GM20000 (cell line): ENCODE data around the gene RANBP3.

Experiments
- DNase-seq: peaks from one replicate; pipeline ENCODE4 v3.0.0; 2012; ENCODE audit warnings: low spot score
- CTCF ChIP-seq: IDR thresholded peaks from 2 replicates; pipeline ENCODE4 v1.5.1; 2012; ENCODE audit warnings: mild to moderate bottlenecking, control low read depth; ENCODE audit errors: extremely low read depth, missing control alignments

The RANBP3 gene

GRCh38 chr19:5895890-5896289, 82.0 kb downstream of the RANBP3 start:
- TF ChIP-seq CTCF, result no peak
- DNase-seq, result no peak

- TF ChIP-seq CTCF, result no peak
- no peak for DNase-seq
Observed at GRCh38 chr19:5895409-5895808, 82.5 kb downstream of the RANBP3 start.

GRCh38 chr19:5894704-5895349, 83.1 kb downstream of the RANBP3 start:
- TF ChIP-seq CTCF, result no peak
- no peak for DNase-seq

- no peak for TF ChIP-seq CTCF
- DNase-seq, result no peak
Observed at GRCh38 chr19:5893907-5894703, 83.8 kb downstream of the RANBP3 start.

- DNase-seq, result no peak
- TF ChIP-seq CTCF, result no peak
Observed at GRCh38 chr19:5893296-5893903, 84.5 kb downstream of the RANBP3 start.

GRCh38 chr19:5892772-5893275, 85.1 kb downstream of the RANBP3 start:
- no peak for DNase-seq
- no peak for TF ChIP-seq CTCF

- TF ChIP-seq CTCF, result peak; percentile 1
- DNase-seq, result peak; percentile 63
Observed at GRCh38 chr19:5891938-5892771, 85.8 kb downstream of the RANBP3 start.
